SK-N-SH treated with all-trans-retinoic acid at 6 μM for 48 hours (cell line): ENCODE results near the gene SAC3D1.

Experiments
- CSRNP3 ChIP-seq: fragments of 250-450 bp; sonication (Bioruptor Pico); IDR thresholded peaks from 2 replicates; pipeline ENCODE4 v1.5.1; 2021; ENCODE audit warnings: mild to moderate bottlenecking, moderate library complexity
- PATZ1 ChIP-seq: fragments of 250-450 bp; sonication (Bioruptor Pico); IDR thresholded peaks from 2 replicates; pipeline ENCODE4 v1.8.0; 2020; ENCODE audit warnings: mild to moderate bottlenecking, moderate library complexity, borderline replicate concordance
- TCF4 ChIP-seq: fragments of 250-450 bp; sonication (Bioruptor Pico); IDR thresholded peaks from 2 replicates; pipeline ENCODE4 v1.8.0; 2021; ENCODE audit warnings: mild to moderate bottlenecking, moderate library complexity, borderline replicate concordance

GRCh38 chr11:65059959-65060824, 19.2 kb downstream of the SAC3D1 start:
- no peak for TF ChIP-seq TCF4 (CRISPR knock-in tag)
- no peak for TF ChIP-seq CSRNP3 (CRISPR knock-in tag)
- no peak for TF ChIP-seq PATZ1
